SK-N-SH treated with all-trans-retinoic acid at 6 μM for 48 hours (cell line): ENCODE results near the gene TMEM181.

ENCODE experiments used
- ATAC-seq: fragments of 200-7000 bp; cut with Tn5 transposase; 3 replicates; pipeline ENCODE4 v1.9.1; 2020; ENCODE audit warnings: mild to moderate bottlenecking, moderate library complexity
- ARNTL ChIP-seq: fragments of 450-650 bp; formaldehyde crosslinking; IDR thresholded peaks from 2 replicates; pipeline ENCODE4 v1.5.0; 2020; ENCODE audit warnings: low read depth, mild to moderate bottlenecking, moderate library complexity, borderline replicate concordance
- BACH2 ChIP-seq: fragments of 250-450 bp; sonication (Bioruptor Pico); IDR thresholded peaks from 2 replicates; pipeline ENCODE4 v1.9.0; 2021; ENCODE audit warnings: mild to moderate bottlenecking, borderline replicate concordance
- CSDC2 ChIP-seq: fragments of 250-450 bp; sonication (Bioruptor Pico); IDR thresholded peaks from 2 replicates; pipeline ENCODE4 v1.5.0; 2020; ENCODE audit warnings: mild to moderate bottlenecking, moderate library complexity
- ESRRG ChIP-seq: fragments of 250-450 bp; sonication (Bioruptor Pico); IDR thresholded peaks from 2 replicates; pipeline ENCODE4 v1.6.1; 2021; ENCODE audit warnings: mild to moderate bottlenecking
- GLIS3 ChIP-seq: fragments of 250-450 bp; sonication (Bioruptor Pico); IDR thresholded peaks from 2 replicates; pipeline ENCODE4 v1.5.0; 2020; ENCODE audit warnings: mild to moderate bottlenecking, moderate library complexity
- ISL1 ChIP-seq: fragments of 250-450 bp; sonication (Bioruptor Pico); IDR thresholded peaks from 2 replicates; pipeline ENCODE4 v2.1.2; 2022; ENCODE audit warnings: mild to moderate bottlenecking, moderate library complexity
- OSR1 ChIP-seq: fragments of 250-450 bp; sonication (Bioruptor Pico); IDR thresholded peaks from 2 replicates; pipeline ENCODE4 v1.8.0; 2022; ENCODE audit warnings: moderate library complexity, mild to moderate bottlenecking, inconsistent platforms
- PPARA ChIP-seq: fragments of 250-450 bp; sonication (Bioruptor Pico); IDR thresholded peaks from 2 replicates; pipeline ENCODE4 v1.5.0; 2020; ENCODE audit warnings: mild to moderate bottlenecking, borderline replicate concordance
- RARB ChIP-seq: fragments of 250-450 bp; sonication (Bioruptor Pico); IDR thresholded peaks from 2 replicates; pipeline ENCODE4 v1.8.0; 2021; ENCODE audit warnings: mild to moderate bottlenecking, moderate library complexity
- SNAI2 ChIP-seq: fragments of 250-450 bp; sonication (Bioruptor Pico); IDR thresholded peaks from 2 replicates; pipeline ENCODE4 v1.5.0; 2020; ENCODE audit warnings: mild to moderate bottlenecking, moderate library complexity
- TCF4 ChIP-seq: fragments of 250-450 bp; sonication (Bioruptor Pico); IDR thresholded peaks from 2 replicates; pipeline ENCODE4 v1.8.0; 2021; ENCODE audit warnings: mild to moderate bottlenecking, moderate library complexity, borderline replicate concordance
- TOX ChIP-seq: fragments of 250-450 bp; sonication (Bioruptor Pico); IDR thresholded peaks from 2 replicates; pipeline ENCODE4 v1.8.0; 2021; ENCODE audit warnings: mild to moderate bottlenecking, moderate library complexity, borderline replicate concordance
- ZC3H10 ChIP-seq: fragments of 250-450 bp; sonication (Bioruptor Pico); IDR thresholded peaks from 2 replicates; pipeline ENCODE4 v1.5.1; 2021; ENCODE audit warnings: mild to moderate bottlenecking, moderate library complexity
- ZFP3 ChIP-seq: fragments of 250-450 bp; sonication (Bioruptor Pico); IDR thresholded peaks from 2 replicates; pipeline ENCODE4 v1.5.0; 2020; ENCODE audit warnings: mild to moderate bottlenecking, moderate library complexity
- ZFP30 ChIP-seq: fragments of 450-650 bp; formaldehyde crosslinking; IDR thresholded peaks from 2 replicates; pipeline ENCODE4 v1.5.0; 2022; ENCODE audit warnings: mild to moderate bottlenecking, moderate library complexity
- ZNF565 ChIP-seq: fragments of 450-650 bp; formaldehyde crosslinking; conservative IDR thresholded peaks from 2 replicates; pipeline ENCODE4 v1.5.0; 2020; ENCODE audit warnings: low read depth, mild to moderate bottlenecking, moderate library complexity
- ZNF70 ChIP-seq: fragments of 450-650 bp; formaldehyde crosslinking; IDR thresholded peaks from 2 replicates; pipeline ENCODE4 v1.5.0; 2020; ENCODE audit warnings: mild to moderate bottlenecking, moderate library complexity
- ZNF8 ChIP-seq: fragments of 450-650 bp; formaldehyde crosslinking; IDR thresholded peaks from 2 replicates; pipeline ENCODE4 v1.5.0; 2020; ENCODE audit warnings: mild to moderate bottlenecking, moderate library complexity
- TF ChIP-seq, protein P1 (sequence below): fragments of 250-450 bp; sonication (Bioruptor Pico); IDR thresholded peaks from 2 replicates; pipeline ENCODE4 v1.8.0; 2020; ENCODE audit warnings: mild to moderate bottlenecking, moderate library complexity, borderline replicate concordance
- TF ChIP-seq, protein P2 (sequence below): fragments of 250-450 bp; sonication (Bioruptor Pico); IDR thresholded peaks from 2 replicates; pipeline ENCODE4 v1.5.1; 2020; ENCODE audit warnings: low read depth, mild to moderate bottlenecking, moderate library complexity
- TF ChIP-seq, protein P3 (sequence below): fragments of 250-450 bp; sonication (Bioruptor Pico); IDR thresholded peaks from 2 replicates; pipeline ENCODE4 v1.8.0; 2021; ENCODE audit warnings: low read depth, mild to moderate bottlenecking, moderate library complexity, borderline replicate concordance
- TF ChIP-seq, protein P4 (sequence below): fragments of 250-450 bp; sonication (Bioruptor Pico); IDR thresholded peaks from 2 replicates; pipeline ENCODE4 v1.5.1; 2021; ENCODE audit warnings: mild to moderate bottlenecking, moderate library complexity
- TF ChIP-seq, protein P5 (sequence below): fragments of 250-450 bp; sonication (Bioruptor Pico); IDR thresholded peaks from 2 replicates; pipeline ENCODE4 v1.5.0; 2020; ENCODE audit warnings: mild to moderate bottlenecking, moderate library complexity

TMEM181 gene

DNA sequence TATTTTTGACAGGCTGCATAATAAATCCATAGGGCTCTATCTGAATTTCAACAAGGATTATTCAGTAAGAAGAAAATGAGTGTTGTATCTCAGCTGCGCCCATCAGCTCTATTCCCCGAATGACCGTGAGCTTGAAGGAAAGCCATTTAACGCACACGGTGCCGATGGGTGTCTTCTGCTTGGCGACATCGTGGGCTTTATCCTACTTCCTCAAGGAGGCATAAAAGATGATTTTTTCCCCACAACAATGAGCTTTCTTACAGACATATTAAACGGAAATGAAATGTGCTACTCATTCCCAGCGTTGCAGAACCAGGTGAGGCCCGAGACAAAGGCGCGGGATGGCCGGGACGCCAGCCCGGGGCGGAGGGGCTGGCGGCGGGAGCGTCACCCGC, 83.9 kb downstream of the TMEM181 start:
- ATAC-seq, result no peak

DNA sequence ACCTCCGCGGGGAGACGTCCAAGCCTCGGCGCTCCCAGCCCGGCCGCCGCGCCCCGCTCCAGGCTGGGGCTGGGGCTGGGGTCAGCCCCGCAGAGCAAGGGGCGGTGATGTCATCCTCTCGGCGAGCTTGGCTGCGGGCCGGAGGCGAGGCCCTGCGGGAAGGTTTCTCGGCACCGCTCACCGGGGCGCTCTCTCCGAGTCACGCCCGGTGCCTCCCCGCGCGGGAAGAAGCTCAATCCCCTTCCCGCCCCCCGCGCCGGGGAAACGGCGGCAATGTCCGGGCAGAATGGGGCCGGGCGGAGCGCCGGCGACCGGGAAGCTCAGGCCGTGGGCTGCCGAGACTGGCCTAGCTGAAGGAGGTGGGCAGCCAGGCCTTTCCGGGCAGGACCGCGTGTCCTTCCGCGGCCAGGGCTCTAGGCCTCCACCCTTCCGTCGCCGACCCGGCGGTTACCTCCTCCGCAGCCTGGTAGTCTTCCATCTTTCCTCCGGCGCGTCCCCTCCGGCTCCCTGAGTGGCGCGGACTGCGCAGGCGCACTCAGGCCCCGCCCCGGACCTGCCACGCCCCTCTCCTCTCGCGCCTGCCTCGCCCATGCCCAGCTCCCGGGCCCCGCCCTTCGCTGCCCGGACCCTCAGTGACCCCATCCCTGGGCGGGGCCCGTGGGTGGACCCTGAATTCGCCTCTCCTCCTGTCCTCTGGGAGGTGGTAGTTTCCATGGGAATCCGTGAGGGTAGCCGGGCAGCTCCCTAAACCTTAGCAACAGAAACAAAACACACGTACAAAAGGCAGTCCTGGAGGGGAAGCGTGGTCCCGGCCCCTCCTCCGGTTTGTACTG, 84.6 kb downstream of the TMEM181 start, which contains the start of gene DYNLT1:
Gene DYNLT1, minus strand, starts transcription at position 513 of the 833 bp plus-strand sequence. Its CDS starts 35 bp downstream, at position 478.
- peak; percentile 80 for ATAC-seq
- TF ChIP-seq, protein P1, sequence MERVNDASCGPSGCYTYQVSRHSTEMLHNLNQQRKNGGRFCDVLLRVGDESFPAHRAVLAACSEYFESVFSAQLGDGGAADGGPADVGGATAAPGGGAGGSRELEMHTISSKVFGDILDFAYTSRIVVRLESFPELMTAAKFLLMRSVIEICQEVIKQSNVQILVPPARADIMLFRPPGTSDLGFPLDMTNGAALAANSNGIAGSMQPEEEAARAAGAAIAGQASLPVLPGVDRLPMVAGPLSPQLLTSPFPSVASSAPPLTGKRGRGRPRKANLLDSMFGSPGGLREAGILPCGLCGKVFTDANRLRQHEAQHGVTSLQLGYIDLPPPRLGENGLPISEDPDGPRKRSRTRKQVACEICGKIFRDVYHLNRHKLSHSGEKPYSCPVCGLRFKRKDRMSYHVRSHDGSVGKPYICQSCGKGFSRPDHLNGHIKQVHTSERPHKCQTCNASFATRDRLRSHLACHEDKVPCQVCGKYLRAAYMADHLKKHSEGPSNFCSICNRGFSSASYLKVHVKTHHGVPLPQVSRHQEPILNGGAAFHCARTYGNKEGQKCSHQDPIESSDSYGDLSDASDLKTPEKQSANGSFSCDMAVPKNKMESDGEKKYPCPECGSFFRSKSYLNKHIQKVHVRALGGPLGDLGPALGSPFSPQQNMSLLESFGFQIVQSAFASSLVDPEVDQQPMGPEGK, result no peak
- TF ChIP-seq TOX, result no peak
- TF ChIP-seq GLIS3 (CRISPR knock-in tag), result 0 out of 2 replicates have a peak, but pooled peaks have one; percentile 4
- no peak for TF ChIP-seq ZC3H10
- TF ChIP-seq CSDC2 (CRISPR knock-in tag), result 0 out of 2 replicates have a peak, but pooled peaks have one; percentile 71
- TF ChIP-seq, protein P2, sequence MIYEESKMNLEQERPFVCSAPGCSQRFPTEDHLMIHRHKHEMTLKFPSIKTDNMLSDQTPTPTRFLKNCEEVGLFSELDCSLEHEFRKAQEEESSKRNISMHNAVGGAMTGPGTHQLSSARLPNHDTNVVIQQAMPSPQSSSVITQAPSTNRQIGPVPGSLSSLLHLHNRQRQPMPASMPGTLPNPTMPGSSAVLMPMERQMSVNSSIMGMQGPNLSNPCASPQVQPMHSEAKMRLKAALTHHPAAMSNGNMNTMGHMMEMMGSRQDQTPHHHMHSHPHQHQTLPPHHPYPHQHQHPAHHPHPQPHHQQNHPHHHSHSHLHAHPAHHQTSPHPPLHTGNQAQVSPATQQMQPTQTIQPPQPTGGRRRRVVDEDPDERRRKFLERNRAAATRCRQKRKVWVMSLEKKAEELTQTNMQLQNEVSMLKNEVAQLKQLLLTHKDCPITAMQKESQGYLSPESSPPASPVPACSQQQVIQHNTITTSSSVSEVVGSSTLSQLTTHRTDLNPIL (CRISPR knock-in tag), result no peak
- TF ChIP-seq ZNF565 (CRISPR knock-in tag), result 0 out of 2 replicates have a peak, but pooled peaks have one; percentile 65
- no peak for TF ChIP-seq ZNF70 (CRISPR knock-in tag)
- TF ChIP-seq TCF4 (CRISPR knock-in tag), result no peak
- no peak for TF ChIP-seq PPARA (CRISPR knock-in tag)
- no peak for TF ChIP-seq ISL1
- TF ChIP-seq, protein P3, sequence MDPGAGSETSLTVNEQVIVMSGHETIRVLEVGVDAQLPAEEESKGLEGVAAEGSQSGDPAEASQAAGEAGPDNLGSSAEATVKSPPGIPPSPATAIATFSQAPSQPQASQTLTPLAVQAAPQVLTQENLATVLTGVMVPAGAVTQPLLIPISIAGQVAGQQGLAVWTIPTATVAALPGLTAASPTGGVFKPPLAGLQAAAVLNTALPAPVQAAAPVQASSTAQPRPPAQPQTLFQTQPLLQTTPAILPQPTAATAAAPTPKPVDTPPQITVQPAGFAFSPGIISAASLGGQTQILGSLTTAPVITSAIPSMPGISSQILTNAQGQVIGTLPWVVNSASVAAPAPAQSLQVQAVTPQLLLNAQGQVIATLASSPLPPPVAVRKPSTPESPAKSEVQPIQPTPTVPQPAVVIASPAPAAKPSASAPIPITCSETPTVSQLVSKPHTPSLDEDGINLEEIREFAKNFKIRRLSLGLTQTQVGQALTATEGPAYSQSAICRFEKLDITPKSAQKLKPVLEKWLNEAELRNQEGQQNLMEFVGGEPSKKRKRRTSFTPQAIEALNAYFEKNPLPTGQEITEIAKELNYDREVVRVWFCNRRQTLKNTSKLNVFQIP (CRISPR knock-in tag), result 0 out of 2 replicates have a peak, but pooled peaks have one; percentile 28
- TF ChIP-seq SNAI2 (CRISPR knock-in tag), result no peak
- TF ChIP-seq, protein P4, sequence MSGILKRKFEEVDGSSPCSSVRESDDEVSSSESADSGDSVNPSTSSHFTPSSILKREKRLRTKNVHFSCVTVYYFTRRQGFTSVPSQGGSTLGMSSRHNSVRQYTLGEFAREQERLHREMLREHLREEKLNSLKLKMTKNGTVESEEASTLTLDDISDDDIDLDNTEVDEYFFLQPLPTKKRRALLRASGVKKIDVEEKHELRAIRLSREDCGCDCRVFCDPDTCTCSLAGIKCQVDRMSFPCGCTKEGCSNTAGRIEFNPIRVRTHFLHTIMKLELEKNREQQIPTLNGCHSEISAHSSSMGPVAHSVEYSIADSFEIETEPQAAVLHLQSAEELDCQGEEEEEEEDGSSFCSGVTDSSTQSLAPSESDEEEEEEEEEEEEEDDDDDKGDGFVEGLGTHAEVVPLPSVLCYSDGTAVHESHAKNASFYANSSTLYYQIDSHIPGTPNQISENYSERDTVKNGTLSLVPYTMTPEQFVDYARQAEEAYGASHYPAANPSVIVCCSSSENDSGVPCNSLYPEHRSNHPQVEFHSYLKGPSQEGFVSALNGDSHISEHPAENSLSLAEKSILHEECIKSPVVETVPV (CRISPR knock-in tag), result no peak
- no peak for TF ChIP-seq OSR1 (CRISPR knock-in tag)
- no peak for TF ChIP-seq RARB
- no peak for TF ChIP-seq ZNF8
- no peak for TF ChIP-seq ARNTL (CRISPR knock-in tag)
- no peak for TF ChIP-seq ESRRG (CRISPR knock-in tag)
- TF ChIP-seq, protein P5, sequence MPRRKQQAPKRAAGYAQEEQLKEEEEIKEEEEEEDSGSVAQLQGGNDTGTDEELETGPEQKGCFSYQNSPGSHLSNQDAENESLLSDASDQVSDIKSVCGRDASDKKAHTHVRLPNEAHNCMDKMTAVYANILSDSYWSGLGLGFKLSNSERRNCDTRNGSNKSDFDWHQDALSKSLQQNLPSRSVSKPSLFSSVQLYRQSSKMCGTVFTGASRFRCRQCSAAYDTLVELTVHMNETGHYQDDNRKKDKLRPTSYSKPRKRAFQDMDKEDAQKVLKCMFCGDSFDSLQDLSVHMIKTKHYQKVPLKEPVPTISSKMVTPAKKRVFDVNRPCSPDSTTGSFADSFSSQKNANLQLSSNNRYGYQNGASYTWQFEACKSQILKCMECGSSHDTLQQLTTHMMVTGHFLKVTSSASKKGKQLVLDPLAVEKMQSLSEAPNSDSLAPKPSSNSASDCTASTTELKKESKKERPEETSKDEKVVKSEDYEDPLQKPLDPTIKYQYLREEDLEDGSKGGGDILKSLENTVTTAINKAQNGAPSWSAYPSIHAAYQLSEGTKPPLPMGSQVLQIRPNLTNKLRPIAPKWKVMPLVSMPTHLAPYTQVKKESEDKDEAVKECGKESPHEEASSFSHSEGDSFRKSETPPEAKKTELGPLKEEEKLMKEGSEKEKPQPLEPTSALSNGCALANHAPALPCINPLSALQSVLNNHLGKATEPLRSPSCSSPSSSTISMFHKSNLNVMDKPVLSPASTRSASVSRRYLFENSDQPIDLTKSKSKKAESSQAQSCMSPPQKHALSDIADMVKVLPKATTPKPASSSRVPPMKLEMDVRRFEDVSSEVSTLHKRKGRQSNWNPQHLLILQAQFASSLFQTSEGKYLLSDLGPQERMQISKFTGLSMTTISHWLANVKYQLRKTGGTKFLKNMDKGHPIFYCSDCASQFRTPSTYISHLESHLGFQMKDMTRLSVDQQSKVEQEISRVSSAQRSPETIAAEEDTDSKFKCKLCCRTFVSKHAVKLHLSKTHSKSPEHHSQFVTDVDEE (CRISPR knock-in tag), result no peak
- no peak for TF ChIP-seq BACH2 (CRISPR knock-in tag)
- no peak; the same call in 1 of the 2 replicates for TF ChIP-seq ZFP3 (CRISPR knock-in tag)
- no peak for TF ChIP-seq ZFP30 (CRISPR knock-in tag)

More for the DNA sequence above, 83.9 kb downstream of the TMEM181 start:
- TF ChIP-seq, protein P1, result no peak
- TF ChIP-seq, all 23 proteins: peak for 0
